HEK293 (cell line): ENCODE measurements around the gene C6orf47.

ENCODE experiments used
- KLF9 ChIP-seq: fragments of 450-650 bp; formaldehyde crosslinking; IDR thresholded peaks from 2 replicates; pipeline ENCODE4 v1.5.1; 2016; ENCODE audit warnings: missing biosample characterization, missing genetic modification characterization, low read depth
- MEIS1 ChIP-seq: sonication (generic); formaldehyde crosslinking; IDR thresholded peaks from 2 replicates; pipeline ENCODE4 v1.8.1; 2022; ENCODE audit warnings: missing genetic modification reagents, mild to moderate bottlenecking, borderline replicate concordance
- REPIN1 ChIP-seq: fragments of 450-650 bp; formaldehyde crosslinking; IDR thresholded peaks from 2 replicates; pipeline ENCODE4 v1.5.1; 2017; ENCODE audit warnings: missing biosample characterization, missing genetic modification characterization, low read depth
- TSHZ1 ChIP-seq: fragments of 450-650 bp; formaldehyde crosslinking; IDR thresholded peaks from 2 replicates; pipeline ENCODE4 v1.5.1; 2016; ENCODE audit warnings: missing biosample characterization, missing genetic modification characterization, borderline replicate concordance
- ZFP37 ChIP-seq: fragments of 450-650 bp; formaldehyde crosslinking; IDR thresholded peaks from 2 replicates; pipeline ENCODE4 v1.5.1; 2016; ENCODE audit warnings: missing biosample characterization, missing genetic modification characterization
- ZNF140 ChIP-seq: fragments of 450-650 bp; formaldehyde crosslinking; IDR thresholded peaks from 2 replicates; pipeline ENCODE4 v1.5.1; 2016; ENCODE audit warnings: missing biosample characterization, missing genetic modification characterization
- ZNF24 ChIP-seq: fragments of 450-650 bp; formaldehyde crosslinking; IDR thresholded peaks from 2 replicates; pipeline ENCODE4 v1.5.1; 2016; ENCODE audit warnings: missing biosample characterization, missing genetic modification characterization
- ZNF629 ChIP-seq: fragments of 450-650 bp; formaldehyde crosslinking; IDR thresholded peaks from 2 replicates; pipeline ENCODE4 v1.5.1; 2017; ENCODE audit warnings: missing biosample characterization, missing genetic modification characterization
- ZNF658 ChIP-seq: fragments of 450-650 bp; formaldehyde crosslinking; IDR thresholded peaks from 2 replicates; pipeline ENCODE4; 2016; ENCODE audit warnings: missing biosample characterization, missing genetic modification characterization
- ZNF76 ChIP-seq: fragments of 450-650 bp; formaldehyde crosslinking; IDR thresholded peaks from 2 replicates; pipeline ENCODE4; 2016; ENCODE audit warnings: low read depth, missing biosample characterization, missing genetic modification characterization, borderline replicate concordance
- TF ChIP-seq, protein P1 (sequence below): fragments of 450-650 bp; formaldehyde crosslinking; IDR thresholded peaks from 2 replicates; pipeline ENCODE4 v1.5.1; 2016; ENCODE audit warnings: missing biosample characterization, missing genetic modification characterization
- TF ChIP-seq, protein P2 (sequence below): sonication (generic); formaldehyde crosslinking; IDR thresholded peaks from 2 replicates; pipeline ENCODE4 v1.8.1; 2022; ENCODE audit warnings: mild to moderate bottlenecking, moderate library complexity, missing genetic modification reagents

- peak; percentile 99 for TF ChIP-seq ZNF629 (tag by site-specific recombination)
- TF ChIP-seq KLF9 (tag by site-specific recombination): peak; percentile 71
- peak; percentile 65 for TF ChIP-seq ZNF76
- no peak for TF ChIP-seq ZNF140 (tag by site-specific recombination)
- no peak for TF ChIP-seq ZNF658 (tag by site-specific recombination)
- TF ChIP-seq, protein P1, sequence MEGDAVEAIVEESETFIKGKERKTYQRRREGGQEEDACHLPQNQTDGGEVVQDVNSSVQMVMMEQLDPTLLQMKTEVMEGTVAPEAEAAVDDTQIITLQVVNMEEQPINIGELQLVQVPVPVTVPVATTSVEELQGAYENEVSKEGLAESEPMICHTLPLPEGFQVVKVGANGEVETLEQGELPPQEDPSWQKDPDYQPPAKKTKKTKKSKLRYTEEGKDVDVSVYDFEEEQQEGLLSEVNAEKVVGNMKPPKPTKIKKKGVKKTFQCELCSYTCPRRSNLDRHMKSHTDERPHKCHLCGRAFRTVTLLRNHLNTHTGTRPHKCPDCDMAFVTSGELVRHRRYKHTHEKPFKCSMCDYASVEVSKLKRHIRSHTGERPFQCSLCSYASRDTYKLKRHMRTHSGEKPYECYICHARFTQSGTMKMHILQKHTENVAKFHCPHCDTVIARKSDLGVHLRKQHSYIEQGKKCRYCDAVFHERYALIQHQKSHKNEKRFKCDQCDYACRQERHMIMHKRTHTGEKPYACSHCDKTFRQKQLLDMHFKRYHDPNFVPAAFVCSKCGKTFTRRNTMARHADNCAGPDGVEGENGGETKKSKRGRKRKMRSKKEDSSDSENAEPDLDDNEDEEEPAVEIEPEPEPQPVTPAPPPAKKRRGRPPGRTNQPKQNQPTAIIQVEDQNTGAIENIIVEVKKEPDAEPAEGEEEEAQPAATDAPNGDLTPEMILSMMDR (tag by site-specific recombination): no peak
- TF ChIP-seq MEIS1 (CRISPR knock-in tag): no peak
- TF ChIP-seq ZFP37: no peak
- TF ChIP-seq TSHZ1 (tag by site-specific recombination): no peak
- peak; percentile 91 for TF ChIP-seq ZNF24 (tag by site-specific recombination)
- TF ChIP-seq, protein P2, sequence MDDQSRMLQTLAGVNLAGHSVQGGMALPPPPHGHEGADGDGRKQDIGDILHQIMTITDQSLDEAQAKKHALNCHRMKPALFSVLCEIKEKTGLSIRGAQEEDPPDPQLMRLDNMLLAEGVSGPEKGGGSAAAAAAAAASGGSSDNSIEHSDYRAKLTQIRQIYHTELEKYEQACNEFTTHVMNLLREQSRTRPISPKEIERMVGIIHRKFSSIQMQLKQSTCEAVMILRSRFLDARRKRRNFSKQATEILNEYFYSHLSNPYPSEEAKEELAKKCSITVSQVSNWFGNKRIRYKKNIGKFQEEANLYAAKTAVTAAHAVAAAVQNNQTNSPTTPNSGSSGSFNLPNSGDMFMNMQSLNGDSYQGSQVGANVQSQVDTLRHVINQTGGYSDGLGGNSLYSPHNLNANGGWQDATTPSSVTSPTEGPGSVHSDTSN: no peak; the same call in 1 of the 2 replicates
- no peak for TF ChIP-seq REPIN1 (tag by site-specific recombination)
Measured at GRCh38 chr6:31619805-31620585, 40.6 kb downstream of the C6orf47 start.
